Measurements from ENCODE around the gene CELA3A.
"Not testable (repeated sequence)": the region's sequence is repeated elsewhere in the genome, so short reads cannot be mapped to it uniquely, and the experiment has no call there.

The CELA3A gene

DNA sequence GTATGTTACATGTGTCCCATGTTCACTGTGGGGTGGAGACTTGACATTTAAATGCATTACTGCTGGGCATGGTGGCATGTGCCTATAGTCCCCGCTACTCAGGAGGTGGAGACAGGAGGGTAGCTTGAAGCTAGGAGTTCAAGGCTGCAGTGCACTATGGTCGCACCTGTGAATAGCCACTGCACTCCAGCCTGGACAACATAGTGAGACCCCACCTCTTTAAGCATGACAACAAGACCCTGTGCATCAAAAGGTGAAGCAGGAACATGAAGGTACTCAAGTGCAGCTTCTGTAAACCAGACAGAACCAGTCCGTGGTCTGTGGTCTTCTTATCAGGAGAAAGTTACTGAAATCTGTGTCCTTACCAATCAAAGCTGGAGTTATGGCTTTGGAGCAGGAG is 9.3 kb upstream of the CELA3A start:
- H3K4me1 ChIP-seq (ENCODE audit: insufficient read depth, low read length); H3K4me2 ChIP-seq (ENCODE audit: insufficient read depth, low read length); H3K27ac ChIP-seq (ENCODE audit: low read length); H3K27me3 ChIP-seq (ENCODE audit: insufficient read depth, low read length, poor library complexity); DNase-seq; H3K9ac ChIP-seq (ENCODE audit: low read depth, low read length); H3K9me3 ChIP-seq (ENCODE audit: insufficient read depth, low read length, severe bottlenecking); H2AFZ ChIP-seq (ENCODE audit: low read depth, low read length); ATAC-seq (ENCODE audit: insufficient read depth, low read depth); H3K79me2 ChIP-seq (ENCODE audit: insufficient read depth, low read length); H4K20me1 ChIP-seq (ENCODE audit: insufficient read depth, low read length); H3K4me3 ChIP-seq (ENCODE audit: low read depth in 1 of 2, low read length in 2 of 2); H3K36me3 ChIP-seq (ENCODE audit: insufficient read depth, low read length): not testable (repeated sequence)

DNA sequence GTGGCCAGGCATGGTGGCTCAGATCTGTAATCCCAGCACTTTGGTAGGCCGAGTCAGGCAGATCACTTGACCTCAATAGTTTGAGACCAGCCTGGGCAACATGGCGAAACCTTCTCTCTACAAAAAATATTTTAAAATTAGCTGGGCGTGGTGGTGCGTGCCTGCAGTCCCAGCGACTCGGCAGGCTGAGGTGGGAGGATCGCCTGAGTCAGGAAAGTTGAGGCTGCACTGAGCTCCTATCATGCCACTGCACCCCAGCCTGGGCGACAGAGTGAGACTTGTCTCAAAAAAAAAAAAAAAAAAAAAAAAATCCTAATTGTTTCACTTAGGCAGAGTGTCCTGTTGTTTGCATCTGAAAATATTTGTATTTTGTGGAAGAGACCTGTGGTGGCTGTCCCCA is 6.7 kb upstream of the CELA3A start:
- not testable (repeated sequence) for H3K27me3 ChIP-seq (ENCODE audit: insufficient read depth, low read length, poor library complexity); H4K20me1 ChIP-seq (ENCODE audit: insufficient read depth, low read length); H3K79me2 ChIP-seq (ENCODE audit: insufficient read depth, low read length); H3K27ac ChIP-seq (ENCODE audit: low read length); DNase-seq; H3K9ac ChIP-seq (ENCODE audit: low read depth, low read length); H3K9me3 ChIP-seq (ENCODE audit: insufficient read depth, low read length, severe bottlenecking); H2AFZ ChIP-seq (ENCODE audit: low read depth, low read length); H3K4me3 ChIP-seq (ENCODE audit: low read depth in 1 of 2, low read length in 2 of 2); H3K4me1 ChIP-seq (ENCODE audit: insufficient read depth, low read length); ATAC-seq (ENCODE audit: insufficient read depth, low read depth); H3K36me3 ChIP-seq (ENCODE audit: insufficient read depth, low read length); H3K4me2 ChIP-seq (ENCODE audit: insufficient read depth, low read length)

DNA sequence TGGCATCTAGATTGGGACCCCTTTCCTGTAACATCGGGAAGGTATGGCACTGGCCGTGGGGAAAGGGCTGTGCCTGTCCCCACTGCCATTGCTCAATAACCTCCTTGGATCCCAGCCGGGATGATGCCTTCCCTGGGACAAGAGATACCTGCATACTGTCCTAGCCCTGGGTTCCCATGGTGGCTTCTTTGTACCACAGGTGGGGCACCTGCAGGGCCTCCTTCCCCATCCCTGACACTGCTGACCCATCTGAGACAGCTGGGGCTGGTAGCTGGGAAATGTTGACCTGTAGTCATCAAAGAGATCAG is 4.8 kb upstream of the CELA3A start:
- H3K9me3 ChIP-seq (ENCODE audit: insufficient read depth, low read length, severe bottlenecking); H4K20me1 ChIP-seq (ENCODE audit: insufficient read depth, low read length); H3K36me3 ChIP-seq (ENCODE audit: insufficient read depth, low read length); H3K4me2 ChIP-seq (ENCODE audit: insufficient read depth, low read length); DNase-seq; H3K27ac ChIP-seq (ENCODE audit: low read length); H3K4me1 ChIP-seq (ENCODE audit: insufficient read depth, low read length); H3K79me2 ChIP-seq (ENCODE audit: insufficient read depth, low read length); H3K27me3 ChIP-seq (ENCODE audit: insufficient read depth, low read length, poor library complexity); H2AFZ ChIP-seq (ENCODE audit: low read depth, low read length); ATAC-seq (ENCODE audit: insufficient read depth, low read depth); H3K9ac ChIP-seq (ENCODE audit: low read depth, low read length); H3K4me3 ChIP-seq (ENCODE audit: low read depth in 1 of 2, low read length in 2 of 2): not testable (repeated sequence)

DNA sequence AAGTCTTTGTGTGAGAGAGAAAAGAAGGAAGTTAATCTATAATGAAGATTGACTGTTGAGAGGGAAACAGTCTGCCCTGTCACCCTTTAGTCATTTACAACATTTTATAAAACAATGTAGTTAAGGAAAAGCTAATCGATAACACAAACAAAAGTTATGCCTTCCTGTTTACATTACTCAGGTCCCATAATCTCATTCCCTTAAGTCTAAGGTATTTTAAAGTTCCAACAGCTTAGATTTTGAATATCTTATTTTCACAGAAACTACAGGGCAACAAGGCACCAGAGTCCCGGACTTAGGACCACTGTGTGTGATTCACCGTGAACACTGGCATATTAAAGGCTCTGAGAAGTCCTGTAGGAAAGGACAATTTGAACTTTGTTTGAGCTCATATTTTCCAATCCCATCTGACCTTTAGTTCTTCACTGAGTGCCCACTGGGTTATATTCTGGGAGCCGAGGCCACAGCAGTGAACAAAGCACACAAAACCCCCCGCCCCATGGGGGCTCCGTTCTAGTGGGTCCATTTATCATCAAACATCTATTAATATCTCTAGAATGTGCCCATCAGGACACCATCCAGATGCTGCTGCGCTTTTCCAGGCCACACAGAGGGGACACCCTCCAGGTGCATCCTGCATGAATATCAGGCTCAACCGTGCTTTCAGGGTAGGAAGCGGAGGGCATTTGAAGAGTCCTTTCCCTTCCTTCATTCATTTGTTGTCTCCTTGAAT is 3.4 kb upstream of the CELA3A start:
- H3K27ac ChIP-seq (ENCODE audit: low read length); ATAC-seq (ENCODE audit: insufficient read depth, low read depth); H3K4me3 ChIP-seq (ENCODE audit: low read depth in 1 of 2, low read length in 2 of 2); DNase-seq; H3K9ac ChIP-seq (ENCODE audit: low read depth, low read length); H3K9me3 ChIP-seq (ENCODE audit: insufficient read depth, low read length, severe bottlenecking); H3K27me3 ChIP-seq (ENCODE audit: insufficient read depth, low read length, poor library complexity); H4K20me1 ChIP-seq (ENCODE audit: insufficient read depth, low read length); H3K36me3 ChIP-seq (ENCODE audit: insufficient read depth, low read length); H2AFZ ChIP-seq (ENCODE audit: low read depth, low read length); H3K79me2 ChIP-seq (ENCODE audit: insufficient read depth, low read length); H3K4me2 ChIP-seq (ENCODE audit: insufficient read depth, low read length); H3K4me1 ChIP-seq (ENCODE audit: insufficient read depth, low read length): not testable (repeated sequence)

DNA sequence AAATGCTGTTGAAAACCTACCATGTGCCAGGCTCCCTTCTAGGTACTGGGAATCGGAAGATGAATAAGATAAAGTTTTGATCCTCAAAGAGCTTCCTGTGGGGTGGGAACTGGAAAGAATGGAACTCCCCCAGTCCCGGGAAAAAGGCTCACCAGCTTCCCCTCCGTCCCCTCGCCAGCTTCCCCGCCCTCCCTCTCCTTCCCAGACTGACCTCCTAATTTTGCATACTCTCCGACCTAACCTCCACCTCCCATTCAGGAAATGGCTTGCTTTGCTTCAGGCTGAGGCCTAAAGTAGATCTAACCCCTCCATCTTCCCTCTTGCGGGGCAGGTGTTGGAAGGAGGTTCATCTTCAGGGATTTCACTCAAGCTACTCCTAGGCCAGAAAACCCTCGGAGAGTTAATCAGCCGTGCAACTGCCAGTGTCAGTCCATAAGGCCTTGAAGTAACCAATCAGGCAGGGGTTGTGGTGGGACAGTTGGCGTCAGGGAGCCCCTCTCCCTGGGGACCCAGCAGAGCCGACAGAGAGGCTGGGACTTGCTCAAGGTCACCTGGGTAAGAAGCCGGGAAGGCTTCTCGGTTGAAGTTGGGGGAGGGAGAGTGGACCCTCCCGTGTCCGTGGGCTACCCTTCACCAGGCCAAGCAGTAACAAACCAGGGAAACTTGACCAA is 2.7 kb upstream of the CELA3A start:
- H3K4me2 ChIP-seq (ENCODE audit: insufficient read depth, low read length); H3K27me3 ChIP-seq (ENCODE audit: insufficient read depth, low read length, poor library complexity); DNase-seq; H3K4me3 ChIP-seq (ENCODE audit: low read depth in 1 of 2, low read length in 2 of 2); H3K79me2 ChIP-seq (ENCODE audit: insufficient read depth, low read length); H3K4me1 ChIP-seq (ENCODE audit: insufficient read depth, low read length); H3K9me3 ChIP-seq (ENCODE audit: insufficient read depth, low read length, severe bottlenecking); H3K36me3 ChIP-seq (ENCODE audit: insufficient read depth, low read length); H2AFZ ChIP-seq (ENCODE audit: low read depth, low read length); H3K9ac ChIP-seq (ENCODE audit: low read depth, low read length); H3K27ac ChIP-seq (ENCODE audit: low read length); H4K20me1 ChIP-seq (ENCODE audit: insufficient read depth, low read length); ATAC-seq (ENCODE audit: insufficient read depth, low read depth): not testable (repeated sequence)

DNA sequence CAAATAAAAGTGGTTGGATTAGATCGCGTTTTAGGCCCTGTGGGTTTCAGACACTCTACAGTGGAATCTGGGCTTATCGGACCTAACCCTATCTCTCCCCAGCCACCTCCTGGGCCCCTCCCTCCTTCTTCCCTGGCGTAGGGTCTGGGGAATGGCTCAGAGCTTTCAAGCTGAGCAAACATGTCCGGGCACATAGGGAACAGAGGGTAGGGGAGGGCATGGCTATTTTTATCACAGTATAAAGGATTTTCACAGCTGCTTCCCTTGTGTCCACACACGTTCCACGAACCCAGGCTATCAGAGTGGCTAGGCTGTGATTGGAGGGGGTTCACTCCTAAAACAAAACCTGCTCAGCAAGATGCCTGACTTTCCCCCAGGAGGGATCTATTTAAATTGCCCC is 1.8 kb upstream of the CELA3A start:
- H3K79me2 ChIP-seq (ENCODE audit: insufficient read depth, low read length); H3K27me3 ChIP-seq (ENCODE audit: insufficient read depth, low read length, poor library complexity); H3K4me1 ChIP-seq (ENCODE audit: insufficient read depth, low read length); H2AFZ ChIP-seq (ENCODE audit: low read depth, low read length); H3K4me2 ChIP-seq (ENCODE audit: insufficient read depth, low read length); ATAC-seq (ENCODE audit: insufficient read depth, low read depth); H3K4me3 ChIP-seq (ENCODE audit: low read depth in 1 of 2, low read length in 2 of 2); H3K27ac ChIP-seq (ENCODE audit: low read length); DNase-seq; H3K9me3 ChIP-seq (ENCODE audit: insufficient read depth, low read length, severe bottlenecking); H3K36me3 ChIP-seq (ENCODE audit: insufficient read depth, low read length); H3K9ac ChIP-seq (ENCODE audit: low read depth, low read length); H4K20me1 ChIP-seq (ENCODE audit: insufficient read depth, low read length): not testable (repeated sequence)

DNA sequence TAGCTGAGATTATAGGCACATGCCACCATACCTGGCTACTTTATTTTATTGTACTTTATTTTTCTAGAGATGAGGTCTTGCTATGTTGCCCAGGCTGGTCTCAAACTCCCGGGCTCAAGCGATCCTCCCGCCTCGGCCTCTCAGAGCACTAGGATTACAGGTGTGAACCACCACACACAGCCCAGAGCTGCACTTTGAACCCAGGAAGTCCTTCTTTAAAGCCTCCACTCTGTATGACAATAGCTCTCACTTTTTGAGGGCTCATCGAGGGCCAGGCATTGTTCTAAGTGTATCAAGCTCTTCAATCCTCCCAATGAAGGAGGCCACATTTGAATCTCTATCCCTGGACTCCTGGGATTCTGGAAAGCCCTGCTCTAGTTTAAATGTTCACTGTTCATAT is 1.0 kb downstream of the CELA3A start:
- not testable (repeated sequence) for H4K20me1 ChIP-seq (ENCODE audit: insufficient read depth, low read length); H3K4me1 ChIP-seq (ENCODE audit: insufficient read depth, low read length); H3K9me3 ChIP-seq (ENCODE audit: insufficient read depth, low read length, severe bottlenecking)

DNA sequence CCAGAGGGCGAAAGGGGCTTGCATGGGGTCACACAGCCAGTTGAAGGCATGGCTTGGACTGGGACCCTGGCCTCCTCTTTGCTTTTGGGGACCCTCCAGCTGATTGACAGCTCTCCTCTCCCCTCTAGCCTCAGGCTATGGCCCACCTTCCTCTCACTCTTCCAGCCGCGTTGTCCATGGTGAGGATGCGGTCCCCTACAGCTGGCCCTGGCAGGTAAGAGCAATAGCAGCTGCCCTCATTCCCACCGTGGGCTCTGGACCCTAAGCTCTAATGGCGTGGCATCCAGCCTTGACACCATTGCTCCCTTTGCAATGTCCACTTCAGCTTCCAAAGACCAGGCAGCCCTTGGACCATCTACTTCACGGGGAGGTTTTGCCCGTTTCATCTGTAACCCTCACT is 1.4 kb downstream of the CELA3A start:
- not testable (repeated sequence) for ATAC-seq (ENCODE audit: insufficient read depth, low read depth); H3K9ac ChIP-seq (ENCODE audit: low read depth, low read length); H4K20me1 ChIP-seq (ENCODE audit: insufficient read depth, low read length); H3K4me2 ChIP-seq (ENCODE audit: insufficient read depth, low read length); H3K36me3 ChIP-seq (ENCODE audit: insufficient read depth, low read length); DNase-seq; H3K27me3 ChIP-seq (ENCODE audit: insufficient read depth, low read length, poor library complexity); H3K27ac ChIP-seq (ENCODE audit: low read length); H3K4me1 ChIP-seq (ENCODE audit: insufficient read depth, low read length); H2AFZ ChIP-seq (ENCODE audit: low read depth, low read length); H3K9me3 ChIP-seq (ENCODE audit: insufficient read depth, low read length, severe bottlenecking); H3K79me2 ChIP-seq (ENCODE audit: insufficient read depth, low read length); H3K4me3 ChIP-seq (ENCODE audit: low read depth in 1 of 2, low read length in 2 of 2)

More for the DNA sequence above, 1.0 kb downstream of the CELA3A start:
- not testable (repeated sequence) for H3K4me2 ChIP-seq (ENCODE audit: insufficient read depth, low read length); H3K4me3 ChIP-seq (ENCODE audit: low read depth in 1 of 2, low read length in 2 of 2); H3K27me3 ChIP-seq (ENCODE audit: insufficient read depth, low read length, poor library complexity); H3K27ac ChIP-seq (ENCODE audit: low read length); DNase-seq; H3K79me2 ChIP-seq (ENCODE audit: insufficient read depth, low read length); H3K9ac ChIP-seq (ENCODE audit: low read depth, low read length); H3K36me3 ChIP-seq (ENCODE audit: insufficient read depth, low read length); H2AFZ ChIP-seq (ENCODE audit: low read depth, low read length); ATAC-seq (ENCODE audit: insufficient read depth, low read depth)
